Activated CD8-positive, alpha-beta memory T cell treated with anti-CD3 and anti-CD28 coated beads, Interleukin-2, amount 10 ng/mL, durations not matched to agents 7 days and 5 days (primary cell): Measurements from ENCODE around the gene UBL4B. TPM values are rescaled to one million over a fixed set of nuclear protein-coding genes. Genes with fewer than 3 reads are reported as not detected.
"Not testable (repeated sequence)": the region's sequence is repeated elsewhere in the genome, so short reads cannot be mapped to it uniquely, and the experiment has no call there.

Experiments
- ATAC-seq: fragments of 150-1000 bp; cut with Tn5 transposase; one replicate; pipeline ENCODE4 v1.10.0; 2021; ENCODE audit warnings: moderate library complexity
- CTCF ChIA-PET: fragments of 350-600 bp; sonication (Branson Sonifier 250); formaldehyde crosslinking; loops from one replicate; lab custom pipeline; 2021; ENCODE audit warnings: antibody characterized with exemption; lab: Charles Lee
- DNase-seq: peaks from one replicate; pipeline ENCODE4 v3.0.0-alpha.2; 2020
- H3K27ac Mint-ChIP-seq: one replicate; pipeline ENCODE4 v1.8.0; 2021; ENCODE audit warnings: mild to moderate bottlenecking, mixed read lengths
- H3K27me3 Mint-ChIP-seq: one replicate; pipeline ENCODE4 v1.8.0; 2021; ENCODE audit warnings: mixed read lengths
- H3K36me3 Mint-ChIP-seq: one replicate; pipeline ENCODE4 v1.8.0; 2021; ENCODE audit warnings: mild to moderate bottlenecking, mixed read lengths
- H3K4me1 Mint-ChIP-seq: one replicate; pipeline ENCODE4 v1.8.0; 2021; ENCODE audit warnings: mixed read lengths
- H3K4me3 Mint-ChIP-seq: one replicate; pipeline ENCODE4 v1.8.0; 2021; ENCODE audit warnings: mild to moderate bottlenecking, moderate library complexity, mixed read lengths
- H3K9me3 Mint-ChIP-seq: one replicate; pipeline ENCODE4 v1.8.0; 2022; ENCODE audit warnings: low read depth, mixed read lengths
- total RNA-seq, 2 experiments: library from RNA; stranded (reverse); gene quantifications; one replicate each; pipeline ENCODE4 v1.2.3, GENCODE V29; 2021

UBL4B gene
- total RNA-seq, 2 experiments from 2014 or later = not detected

GRCh38 chr1:110074166-110074565 lies 38.1 kb upstream of the UBL4B start:
- no peak overlapping the region for H3K4me3 Mint-ChIP-seq
- peaks cover 69% of the 10 kb centered on the region for H3K27me3 Mint-ChIP-seq
- DNase-seq (no peak), ATAC-seq (no peak)
- H3K27ac Mint-ChIP-seq = no peak overlapping the region
- no peaks in the 10 kb centered on the region for H3K36me3 Mint-ChIP-seq
- H3K4me1 Mint-ChIP-seq = no peaks in the 10 kb centered on the region
- CTCF ChIA-PET = interaction anchor here (1.3 to 2.5 kb wide), 3 partner anchors 14 to 45 kb away, joined by 3 to 10 read pairs (median 5); no protein-coding TSS in a partner anchor
- no peaks in the 10 kb centered on the region for H3K9me3 Mint-ChIP-seq

GRCh38 chr1:110076789-110077500 lies 35.3 kb upstream of the UBL4B start:
- H3K27ac Mint-ChIP-seq = no peak overlapping the region

GRCh38 chr1:110079995-110080394 lies 32.2 kb upstream of the UBL4B start:
- Mint-ChIP-seq H3K4me1 (peaks cover 15% of the 10 kb centered on the region), H3K27me3 (peaks cover 47% of the 10 kb centered on the region)
- H3K27ac Mint-ChIP-seq, H3K4me3 Mint-ChIP-seq, DNase-seq, ATAC-seq, H3K36me3 Mint-ChIP-seq, H3K9me3 Mint-ChIP-seq: not testable (repeated sequence)
- CTCF ChIA-PET = interaction anchor here (2.7 kb wide), 1 partner anchor 26 kb away, joined by 10 read pairs; no protein-coding TSS in a partner anchor

More at GRCh38 chr1:110076789-110077500, 35.3 kb upstream of the UBL4B start:
- no peaks in the 10 kb centered on the region for H3K36me3 Mint-ChIP-seq
- CTCF ChIA-PET = interaction anchor here (1.1 to 1.8 kb wide), 5 partner anchors 11 to 29 kb away, joined by 4 to 5 read pairs (median 5); no protein-coding TSS in a partner anchor
- ATAC-seq = no peak
- no peaks in the 10 kb centered on the region for H3K4me1 Mint-ChIP-seq
- DNase-seq = no peak
- no peak overlapping the region for H3K4me3 Mint-ChIP-seq
- no peaks in the 10 kb centered on the region for H3K9me3 Mint-ChIP-seq
- peaks cover 49% of the 10 kb centered on the region for H3K27me3 Mint-ChIP-seq

- H3K36me3 Mint-ChIP-seq = no peaks in the 10 kb centered on the region
- H3K4me3 Mint-ChIP-seq = no peak overlapping the region
- H3K9me3 Mint-ChIP-seq = no peaks in the 10 kb centered on the region
- CTCF ChIA-PET = interaction anchor here (0.7 to 3.6 kb wide), 11 partner anchors 15 to 116 kb away, joined by 3 to 12 read pairs (median 4); no protein-coding TSS in a partner anchor
- ATAC-seq (no peak), DNase-seq (no peak)
- peaks cover 15% of the 10 kb centered on the region for H3K4me1 Mint-ChIP-seq
- H3K27ac Mint-ChIP-seq = no peak overlapping the region
- peaks cover 50% of the 10 kb centered on the region for H3K27me3 Mint-ChIP-seq
Measured at GRCh38 chr1:110081061-110081460, 31.2 kb upstream of the UBL4B start.

GRCh38 chr1:110082477-110082876 lies 29.8 kb upstream of the UBL4B start:
- DNase-seq (no peak), ATAC-seq (no peak)
- no peak overlapping the region for H3K27ac Mint-ChIP-seq
- H3K4me3 Mint-ChIP-seq = no peak overlapping the region
- H3K36me3 Mint-ChIP-seq = no peaks in the 10 kb centered on the region
- peaks cover 15% of the 10 kb centered on the region for H3K4me1 Mint-ChIP-seq
- no peaks in the 10 kb centered on the region for H3K9me3 Mint-ChIP-seq
- H3K27me3 Mint-ChIP-seq = peaks cover 57% of the 10 kb centered on the region
- CTCF ChIA-PET = interaction anchor here (0.8 to 3.6 kb wide), 9 partner anchors 9 to 126 kb away, joined by 3 to 12 read pairs (median 5); no protein-coding TSS in a partner anchor

- peak; percentile 12 for ATAC-seq
- H3K27me3 Mint-ChIP-seq = peaks cover 58% of the 10 kb centered on the region
- H3K27ac Mint-ChIP-seq = no peak overlapping the region
- no peaks in the 10 kb centered on the region for H3K9me3 Mint-ChIP-seq
- peaks cover 17% of the 10 kb centered on the region for H3K4me1 Mint-ChIP-seq
- no peak for DNase-seq
- no peaks in the 10 kb centered on the region for H3K36me3 Mint-ChIP-seq
- peak overlapping the region; percentile 74 for H3K4me3 Mint-ChIP-seq
- CTCF ChIA-PET = interaction anchor here (1.1 to 3.6 kb wide), 4 partner anchors 8 to 49 kb away, joined by 3 to 12 read pairs (median 6); partner anchors contain the start of gene STRIP1
Measured at GRCh38 chr1:110083061-110083865, 29.0 kb upstream of the UBL4B start.

GRCh38 chr1:110083866-110084226 lies 28.4 kb upstream of the UBL4B start:
- Mint-ChIP-seq H3K4me3 (peak overlapping the region; percentile 74), H3K9me3 (no peaks in the 10 kb centered on the region), H3K4me1 (peaks cover 17% of the 10 kb centered on the region), H3K36me3 (no peaks in the 10 kb centered on the region), H3K27ac (no peak overlapping the region), H3K27me3 (peaks cover 53% of the 10 kb centered on the region)
- DNase-seq (no peak), ATAC-seq (peak; percentile 31)
- CTCF ChIA-PET = interaction anchor here (1.1 to 3.6 kb wide), 3 partner anchors 22 to 49 kb away, joined by 3 to 12 read pairs (median 8); partner anchors contain the start of gene STRIP1

- H3K4me3 Mint-ChIP-seq = peak overlapping the region; percentile 74
- CTCF ChIA-PET = interaction anchor here (1.1 to 3.6 kb wide), 3 partner anchors 21 to 50 kb away, joined by 3 to 12 read pairs (median 8); partner anchors contain the start of gene STRIP1
- H3K27me3 Mint-ChIP-seq = peaks cover 53% of the 10 kb centered on the region
- H3K27ac Mint-ChIP-seq = no peak overlapping the region
- ATAC-seq = peak; percentile 69
- no peaks in the 10 kb centered on the region for H3K36me3 Mint-ChIP-seq
- H3K4me1 Mint-ChIP-seq = peaks cover 17% of the 10 kb centered on the region
- peak; percentile 46 for DNase-seq
- H3K9me3 Mint-ChIP-seq = no peaks in the 10 kb centered on the region
Measured at GRCh38 chr1:110084227-110085078, 27.8 kb upstream of the UBL4B start.

GRCh38 chr1:110085671-110086070 lies 26.6 kb upstream of the UBL4B start:
- DNase-seq = no peak
- CTCF ChIA-PET = interaction anchor here (1.3 to 7.7 kb wide), 2 partner anchors 14 to 20 kb away, joined by 3 to 106 read pairs; no protein-coding TSS in a partner anchor
- H3K4me3 Mint-ChIP-seq = no peak overlapping the region

GRCh38 chr1:110086961-110087360 lies 25.3 kb upstream of the UBL4B start:
- Mint-ChIP-seq H3K27ac (no peak overlapping the region), H3K4me1 (peaks cover 17% of the 10 kb centered on the region), H3K27me3 (peaks cover 57% of the 10 kb centered on the region), H3K4me3 (no peak overlapping the region), H3K9me3 (no peaks in the 10 kb centered on the region), H3K36me3 (no peaks in the 10 kb centered on the region)
- CTCF ChIA-PET = interaction anchor here (1.3 to 7.7 kb wide), 7 partner anchors 14 to 52 kb away, joined by 3 to 106 read pairs (median 7); partner anchors contain the start of gene STRIP1
- ATAC-seq (no peak), DNase-seq (no peak)

More at GRCh38 chr1:110085671-110086070, 26.6 kb upstream of the UBL4B start:
- Mint-ChIP-seq H3K36me3 (no peaks in the 10 kb centered on the region), H3K9me3 (no peaks in the 10 kb centered on the region), H3K27me3 (peaks cover 57% of the 10 kb centered on the region), H3K27ac (no peak overlapping the region), H3K4me1 (peaks cover 17% of the 10 kb centered on the region)
- ATAC-seq = no peak

GRCh38 chr1:110087812-110088738 lies 24.2 kb upstream of the UBL4B start:
- CTCF ChIA-PET = interaction anchor here (0.7 to 7.7 kb wide), 30 partner anchors 9 to 408 kb away, joined by 3 to 106 read pairs (median 4); partner anchors contain the start of genes AHCYL1, ALX3 and STRIP1
- H3K9me3 Mint-ChIP-seq = no peaks in the 10 kb centered on the region
- H3K27ac Mint-ChIP-seq = no peak overlapping the region
- H3K36me3 Mint-ChIP-seq = no peaks in the 10 kb centered on the region
- ATAC-seq = peak; percentile 74
- peaks cover 57% of the 10 kb centered on the region for H3K27me3 Mint-ChIP-seq
- no peak overlapping the region for H3K4me3 Mint-ChIP-seq
- DNase-seq = peak; percentile 67
- H3K4me1 Mint-ChIP-seq = peaks cover 13% of the 10 kb centered on the region
